ENCODE measurements around the gene INHBE.

Gene INHBE

GRCh38 chr12:57459750-57460467 is 4.8 kb downstream of the INHBE start, which contains the start of gene GLI1:
Gene GLI1, plus strand, starts transcription at chr12:57459785. Its CDS starts 3,907 bp downstream, at chr12:57463692.
- in situ Hi-C loops (cut with MboI; ENCODE audit: low sequenced_read_pairs): loop anchor here (10.0 kb wide), 1 partner anchor 195 kb away; no protein-coding TSS in a partner anchor

DNA sequence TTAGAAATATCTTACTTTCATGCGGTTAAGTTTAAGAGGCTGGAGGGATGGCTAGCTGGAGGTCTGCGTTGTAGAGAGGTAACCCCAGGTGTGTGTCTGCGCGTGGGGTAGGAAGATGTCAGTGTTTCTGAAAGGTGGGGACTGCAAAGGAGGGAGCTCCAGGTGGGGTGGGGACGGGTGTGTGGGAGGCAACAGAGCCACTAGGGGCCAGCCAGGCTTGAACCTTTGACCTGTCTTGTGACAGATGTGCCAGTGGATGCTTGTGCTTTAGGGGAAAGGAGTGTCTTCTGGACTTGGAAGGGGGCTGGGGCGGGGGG is 5.3 kb downstream of the INHBE start:
- in situ Hi-C loops (cut with MboI; ENCODE audit: low sequenced_read_pairs): no loop called here

DNA sequence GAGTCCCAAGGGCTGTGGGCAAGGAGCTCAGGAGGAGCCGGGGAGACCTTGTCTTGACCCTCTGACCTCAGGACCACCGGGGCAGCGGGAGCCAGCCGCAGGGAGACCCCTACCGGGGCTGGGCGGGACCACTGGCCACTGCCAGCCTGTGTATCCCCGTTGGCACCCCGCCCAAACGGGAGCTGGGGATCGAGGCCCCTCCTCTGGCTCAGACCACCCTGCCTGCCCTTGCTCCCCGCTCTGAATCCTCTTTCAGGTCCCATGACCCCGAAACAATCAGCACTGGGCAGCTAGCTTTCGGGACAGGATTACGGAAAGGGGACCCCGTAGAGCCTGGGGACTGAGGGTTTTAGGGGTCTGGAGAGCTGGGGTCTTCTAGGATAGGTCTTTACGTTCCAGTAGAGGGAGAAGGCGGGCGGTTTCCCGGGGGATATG is 5.8 kb downstream of the INHBE start:
- in situ Hi-C loops (cut with MboI; ENCODE audit: low sequenced_read_pairs): no loop called here

DNA sequence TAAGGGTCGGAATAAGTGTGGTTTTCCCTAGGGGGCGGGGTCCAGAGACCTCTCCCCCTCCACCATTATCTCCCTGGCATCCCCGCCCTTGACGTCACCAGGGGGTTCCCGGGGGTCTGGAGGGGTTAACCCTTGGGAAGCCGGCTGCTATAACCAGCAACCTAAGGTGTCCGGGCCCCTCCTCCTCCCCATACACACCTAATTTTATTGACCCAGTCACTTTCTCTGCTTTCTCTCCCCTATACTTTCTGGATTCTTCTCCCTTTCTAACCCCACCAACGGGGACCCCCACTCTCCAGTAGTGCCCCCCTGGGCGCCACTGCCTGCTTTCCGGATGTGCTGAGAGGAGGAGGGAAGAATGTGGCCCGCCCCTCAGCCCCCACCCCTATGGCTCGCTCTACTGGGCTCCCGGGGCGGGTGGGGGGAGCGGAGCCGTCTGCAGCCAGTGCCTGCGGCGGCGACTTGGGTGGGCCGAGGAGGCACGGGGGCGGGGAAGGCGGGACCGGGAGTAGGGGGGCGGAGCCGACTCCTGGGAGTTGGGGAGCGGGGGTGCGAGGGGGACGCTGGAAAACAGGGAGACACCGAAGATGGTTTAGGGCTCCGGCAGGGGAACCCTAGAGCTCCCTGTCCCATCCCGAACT is 6.3 kb downstream of the INHBE start:
- in situ Hi-C loops (cut with MboI; ENCODE audit: low sequenced_read_pairs): no loop called here

- in situ Hi-C loops (cut with MboI; ENCODE audit: low sequenced_read_pairs): no loop called here
These were observed 6.8 kb downstream of the INHBE start for GRCh38 chr12:57461917-57462250.

DNA sequence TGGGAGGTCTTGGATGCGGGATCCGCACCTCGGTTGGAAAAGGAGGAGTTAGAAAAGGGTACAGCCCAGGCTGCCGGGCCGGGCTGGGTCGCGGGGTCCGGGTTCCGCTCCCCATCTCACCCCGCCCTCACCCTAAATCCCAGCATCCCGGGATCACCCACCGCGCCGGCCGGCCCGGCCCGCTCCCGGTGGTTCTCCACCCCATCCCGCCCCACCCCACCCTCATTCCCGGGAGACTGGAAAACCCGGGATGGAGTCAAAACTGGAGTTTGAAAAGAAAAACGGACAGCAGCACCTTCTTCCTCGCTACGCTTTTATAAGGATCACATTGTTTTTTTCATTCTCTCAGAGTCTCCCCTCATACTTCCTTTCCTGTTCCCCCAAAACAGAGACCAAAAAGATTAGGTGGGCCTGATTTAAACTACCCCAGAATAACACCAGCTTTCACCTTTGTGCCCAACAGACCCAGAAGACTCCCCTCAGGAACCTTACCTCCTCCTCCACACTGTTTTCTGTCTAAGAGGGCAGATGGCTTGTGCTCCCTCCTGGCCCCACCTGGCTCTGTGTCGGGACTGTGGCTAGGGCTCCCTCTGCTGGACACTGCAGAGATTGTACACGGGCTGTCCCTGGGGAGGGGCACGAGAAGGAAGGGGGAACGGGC is 7.3 kb downstream of the INHBE start:
- in situ Hi-C loops (cut with MboI; ENCODE audit: low sequenced_read_pairs): no loop called here

DNA sequence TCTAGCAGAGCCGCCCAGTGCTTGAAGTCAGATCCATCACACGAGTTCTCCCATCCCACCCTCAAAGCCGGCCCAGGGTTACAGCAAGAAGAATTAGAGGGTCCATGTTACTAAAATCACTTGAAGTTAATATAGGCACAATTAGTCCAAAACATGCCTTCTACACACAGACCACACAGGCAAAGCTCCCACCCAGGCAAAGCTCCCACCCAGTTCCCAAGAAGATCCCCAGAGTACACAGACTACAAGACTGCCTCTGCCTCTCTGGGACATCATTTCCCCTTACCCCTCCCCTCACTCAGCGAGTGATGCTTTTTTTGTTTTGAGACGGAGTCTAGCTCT is 7.8 kb downstream of the INHBE start:
- in situ Hi-C loops (cut with MboI; ENCODE audit: low sequenced_read_pairs): no loop called here

- in situ Hi-C loops (cut with MboI; ENCODE audit: low sequenced_read_pairs): no loop called here
These were observed 9.5 kb downstream of the INHBE start for GRCh38 chr12:57464569-57464968.

DNA sequence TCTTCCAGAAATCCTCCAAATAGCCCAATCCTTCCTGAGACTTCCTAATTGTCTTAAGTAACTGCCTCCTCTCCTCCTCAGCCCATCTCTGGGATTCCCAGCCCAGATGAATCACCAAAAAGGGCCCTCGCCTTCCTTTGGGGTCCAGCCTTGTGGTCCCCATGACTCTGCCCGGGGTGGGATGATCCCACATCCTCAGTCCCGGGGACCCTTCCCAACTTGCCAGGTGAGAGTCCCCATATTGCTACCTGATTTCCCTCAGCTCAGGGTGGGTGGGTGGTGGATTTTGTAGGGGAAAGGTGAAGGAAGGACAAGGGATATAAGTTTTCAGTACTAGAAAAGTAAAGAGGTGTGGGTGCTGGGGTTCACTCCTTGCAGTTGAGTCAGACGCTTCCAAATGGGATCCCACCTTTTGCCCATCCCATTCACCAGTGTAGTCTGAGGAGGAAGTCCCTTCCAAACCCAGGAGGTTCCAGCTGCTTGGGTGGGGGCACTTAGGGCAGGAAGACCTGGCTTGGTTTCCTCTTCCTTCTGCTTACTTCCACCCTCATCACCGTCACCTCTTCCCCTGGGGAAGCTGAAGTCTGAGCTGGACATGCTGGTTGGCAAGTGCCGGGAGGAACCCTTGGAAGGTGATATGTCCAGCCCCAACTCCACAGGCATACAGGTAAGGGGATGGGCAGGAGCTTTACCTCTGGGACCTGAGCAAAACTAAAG is 10.1 kb downstream of the INHBE start:
- in situ Hi-C loops (cut with MboI; ENCODE audit: low sequenced_read_pairs): no loop called here

- in situ Hi-C loops (cut with MboI; ENCODE audit: low sequenced_read_pairs): no loop called here
These were observed 10.8 kb downstream of the INHBE start for GRCh38 chr12:57465747-57466505.

- in situ Hi-C loops (cut with MboI; ENCODE audit: low sequenced_read_pairs): no loop called here
These were observed 12.2 kb downstream of the INHBE start for GRCh38 chr12:57467212-57467874.

DNA sequence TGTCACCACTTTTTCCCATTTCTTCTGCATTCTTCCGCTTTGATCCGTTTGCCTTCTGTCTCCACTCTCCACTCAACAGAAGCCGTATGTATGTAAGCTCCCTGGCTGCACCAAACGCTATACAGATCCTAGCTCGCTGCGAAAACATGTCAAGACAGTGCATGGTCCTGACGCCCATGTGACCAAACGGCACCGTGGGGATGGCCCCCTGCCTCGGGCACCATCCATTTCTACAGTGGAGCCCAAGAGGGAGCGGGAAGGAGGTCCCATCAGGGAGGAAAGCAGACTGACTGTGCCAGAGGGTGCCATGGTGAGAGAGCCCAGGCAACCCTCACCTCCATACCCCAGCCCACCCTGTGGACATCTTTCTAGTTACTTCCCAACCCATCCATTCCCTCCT is 12.8 kb downstream of the INHBE start:
- in situ Hi-C loops (cut with MboI; ENCODE audit: low sequenced_read_pairs): no loop called here

- in situ Hi-C loops (cut with MboI; ENCODE audit: low sequenced_read_pairs): no loop called here
These were observed 14.4 kb downstream of the INHBE start for GRCh38 chr12:57469296-57470164.

- in situ Hi-C loops (cut with MboI; ENCODE audit: low sequenced_read_pairs): no loop called here
These were observed 15.3 kb downstream of the INHBE start for GRCh38 chr12:57470286-57470969.

- in situ Hi-C loops (cut with MboI; ENCODE audit: low sequenced_read_pairs): no loop called here
These were observed 16.0 kb downstream of the INHBE start for GRCh38 chr12:57470970-57471656.

DNA sequence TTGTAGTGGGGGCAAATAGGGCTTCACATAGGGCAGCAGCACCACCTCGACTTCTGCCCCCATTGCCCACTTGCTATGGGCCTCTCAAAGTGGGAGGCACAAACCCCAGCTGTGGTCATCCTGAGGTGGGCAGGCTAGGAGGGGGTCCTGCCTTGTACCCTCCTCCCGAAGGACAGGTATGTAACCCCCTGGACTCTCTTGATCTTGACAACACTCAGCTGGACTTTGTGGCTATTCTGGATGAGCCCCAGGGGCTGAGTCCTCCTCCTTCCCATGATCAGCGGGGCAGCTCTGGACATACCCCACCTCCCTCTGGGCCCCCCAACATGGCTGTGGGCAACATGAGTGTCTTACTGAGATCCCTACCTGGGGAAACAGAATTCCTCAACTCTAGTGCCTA is 16.6 kb downstream of the INHBE start:
- in situ Hi-C loops (cut with MboI; ENCODE audit: low sequenced_read_pairs): no loop called here

DNA sequence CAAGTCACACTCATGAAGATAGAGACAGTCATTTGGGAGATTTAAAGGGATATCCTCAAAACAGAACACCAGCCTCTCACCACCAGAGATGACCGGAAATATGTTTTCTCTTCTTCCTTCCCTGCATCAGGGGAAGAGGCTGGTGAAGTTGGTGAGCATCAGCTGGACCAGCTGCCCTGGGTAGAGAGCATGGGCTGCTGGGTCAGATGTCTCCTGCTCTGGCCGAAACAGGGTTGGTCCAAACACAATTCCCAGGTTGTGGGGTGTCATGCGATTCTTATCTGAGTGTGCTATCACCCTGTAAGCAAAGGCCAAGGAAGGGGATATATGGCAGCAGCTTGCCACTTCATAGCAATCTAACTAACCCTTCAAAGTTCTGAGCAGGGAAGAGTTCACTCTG is 17.3 kb downstream of the INHBE start:
- in situ Hi-C loops (cut with MboI; ENCODE audit: low sequenced_read_pairs): no loop called here

- in situ Hi-C loops (cut with MboI; ENCODE audit: low sequenced_read_pairs): no loop called here
These were observed 18.3 kb downstream of the INHBE start for GRCh38 chr12:57473392-57473791.
